Neural progenitor cell (in vitro differentiated cells): ENCODE measurements around the gene ODF2. TPM values are rescaled to one million over a fixed set of nuclear protein-coding genes. Genes with fewer than 3 reads are reported as not detected.

ENCODE experiments used
- DNase-seq: peaks from one replicate; pipeline ENCODE4 v3.0.0-alpha.2; 2016; ENCODE audit warnings: low spot score
- H2AFZ ChIP-seq: fragments of 200-600 bp; sonication (generic); replicated peaks from 2 replicates; pipeline ENCODE4 v1.6.1; 2016; ENCODE audit warnings: antibody characterized with exemption
- H3F3A ChIP-seq: fragments of 200-600 bp; sonication (generic); 2 replicates; pipeline ENCODE4 v1.6.1; 2016; ENCODE audit warnings: antibody characterized with exemption, low read depth
- H3K27ac ChIP-seq: fragments of 200-600 bp; sonication (generic); 2 replicates; pipeline ENCODE4 v1.5.1; 2016; ENCODE audit warnings: mild to moderate bottlenecking
- H3K27me3 ChIP-seq: fragments of 200-600 bp; sonication (generic); 2 replicates; pipeline ENCODE4 v1.6.1; 2016; ENCODE audit warnings: mild to moderate bottlenecking, moderate library complexity
- H3K36me3 ChIP-seq: fragments of 200-600 bp; sonication (generic); 2 replicates; pipeline ENCODE4 v1.5.1; 2016
- H3K4me1 ChIP-seq: fragments of 200-600 bp; sonication (generic); 2 replicates; pipeline ENCODE4 v1.6.1; 2016; ENCODE audit warnings: mixed run types
- H3K4me2 ChIP-seq: fragments of 200-600 bp; sonication (generic); 2 replicates; pipeline ENCODE4 v1.6.1; 2016
- H3K4me3 ChIP-seq: fragments of 200-600 bp; sonication (generic); 2 replicates; pipeline ENCODE4 v1.5.1; 2016
- H3K79me2 ChIP-seq: fragments of 200-600 bp; sonication (generic); 2 replicates; pipeline ENCODE4 v1.6.1; 2016; ENCODE audit warnings: low read depth
- H3K9ac ChIP-seq: fragments of 200-600 bp; sonication (generic); 2 replicates; pipeline ENCODE4 v1.6.1; 2016
- H3K9me3 ChIP-seq: fragments of 200-600 bp; sonication (generic); 2 replicates; pipeline ENCODE4 v1.5.1; 2016; ENCODE audit warnings: low read depth
- H4K20me1 ChIP-seq: fragments of 200-600 bp; sonication (generic); 2 replicates; pipeline ENCODE4 v1.6.1; 2016; ENCODE audit warnings: low read depth
- H3K27ac Mint-ChIP-seq: 3 replicates; pipeline ENCODE4 v1.8.0; 2021; ENCODE audit warnings: mixed read lengths
- H3K27me3 Mint-ChIP-seq: 2 replicates; pipeline ENCODE4 v1.8.0; 2022; ENCODE audit warnings: low read depth, mild to moderate bottlenecking, inconsistent platforms, moderate library complexity, mixed read lengths; ENCODE audit not compliant: insufficient read depth
- H3K36me3 Mint-ChIP-seq: 3 replicates; pipeline ENCODE4 v1.8.0; 2021; ENCODE audit warnings: mixed read lengths
- H3K4me1 Mint-ChIP-seq: 3 replicates; pipeline ENCODE4 v1.8.0; 2021; ENCODE audit warnings: mixed read lengths
- H3K4me3 Mint-ChIP-seq: 3 replicates; pipeline ENCODE4 v1.8.0; 2021; ENCODE audit warnings: mild to moderate bottlenecking, moderate library complexity, mixed read lengths
- H3K9me3 Mint-ChIP-seq: 3 replicates; pipeline ENCODE4 v1.8.0; 2020; ENCODE audit warnings: mixed read lengths
- CTCF ChIP-seq: fragments of 200-600 bp; sonication (generic); IDR thresholded peaks from 2 replicates; pipeline ENCODE4 v1.5.1; 2017; ENCODE audit warnings: antibody characterized with exemption, mild to moderate bottlenecking
- EZH2 ChIP-seq: fragments of 200-600 bp; sonication (generic); IDR thresholded peaks from 2 replicates; pipeline ENCODE4 v1.6.1; 2017; ENCODE audit warnings: antibody characterized with exemption, mild to moderate bottlenecking, moderate library complexity
- EZH2phosphoT487 ChIP-seq: fragments of 200-600 bp; sonication (generic); IDR thresholded peaks from 2 replicates; pipeline ENCODE4 v1.6.1; 2017; ENCODE audit warnings: antibody characterized with exemption
- total RNA-seq: library from RNA; depleted of rRNA; stranded (reverse); fragments of >200 nt; gene quantifications from 2 replicates; pipeline ENCODE4 v1.2.3, GENCODE V29; 2015; ENCODE audit warnings: low replicate concordance

Gene ODF2
- total RNA-seq, 1 donor from 2014 or later = 40.6 TPM

- no peak overlapping the region for H3K27ac ChIP-seq
- peaks cover 8% of the 10 kb centered on the region for H3K4me1 ChIP-seq
- Mint-ChIP-seq H3K4me1 (peaks cover 17% of the 10 kb centered on the region), H3K27me3 (no peaks in the 10 kb centered on the region), H3K4me3 (no peak overlapping the region), H3K9me3 (no peaks in the 10 kb centered on the region), H3K27ac (no peak overlapping the region), H3K36me3 (peaks cover 14% of the 10 kb centered on the region)
- no peak for DNase-seq
- no peak overlapping the region for H3K4me3 ChIP-seq
- no peaks in the 10 kb centered on the region for H3K9me3 ChIP-seq
- H3K4me2 ChIP-seq = no peak overlapping the region
- H3K79me2 ChIP-seq = no peaks in the 10 kb centered on the region
- H3K9ac ChIP-seq = no peak overlapping the region
- no peaks in the 10 kb centered on the region for H4K20me1 ChIP-seq
- no peaks in the 10 kb centered on the region for H3K27me3 ChIP-seq
- no peaks in the 10 kb centered on the region for H3K36me3 ChIP-seq
- H3F3A ChIP-seq = peaks cover 16% of the 10 kb centered on the region
- TF ChIP-seq EZH2 (no peak), EZH2phosphoT487 (no peak), CTCF (no peak)
- no peak overlapping the region for H2AFZ ChIP-seq
These were observed 70.9 kb downstream of the ODF2 start for GRCh38 chr9:128526720-128527119.

GRCh38 chr9:128528445-128529160 lies 72.8 kb downstream of the ODF2 start:
- Histone ChIP-seq H3K9ac (no peak overlapping the region), H3K4me3 (no peak overlapping the region), H3K9me3 (no peaks in the 10 kb centered on the region), H4K20me1 (no peaks in the 10 kb centered on the region), H3K79me2 (no peaks in the 10 kb centered on the region), H3K27ac (no peak overlapping the region), H3K4me1 (peaks cover 2% of the 10 kb centered on the region), H3K4me2 (no peak overlapping the region), H3K27me3 (no peaks in the 10 kb centered on the region), H3K36me3 (no peaks in the 10 kb centered on the region), H2AFZ (no peak overlapping the region), H3F3A (peaks cover 5% of the 10 kb centered on the region)
- TF ChIP-seq EZH2 (no peak), CTCF (no peak)
- no peaks in the 10 kb centered on the region for H3K27me3 Mint-ChIP-seq
- H3K27ac Mint-ChIP-seq = no peak overlapping the region
- H3K36me3 Mint-ChIP-seq = peaks cover 23% of the 10 kb centered on the region
- no peak overlapping the region for H3K4me3 Mint-ChIP-seq
- H3K9me3 Mint-ChIP-seq = no peaks in the 10 kb centered on the region
- H3K4me1 Mint-ChIP-seq = peaks cover 2% of the 10 kb centered on the region
- no peak for DNase-seq

- H3K4me2 ChIP-seq = no peak overlapping the region
- no peak overlapping the region for H3K27ac Mint-ChIP-seq
- H3K9ac ChIP-seq = no peak overlapping the region
- peaks cover 23% of the 10 kb centered on the region for H3K36me3 Mint-ChIP-seq
- H3K9me3 ChIP-seq = no peaks in the 10 kb centered on the region
- no peaks in the 10 kb centered on the region for H3F3A ChIP-seq
- no peaks in the 10 kb centered on the region for H4K20me1 ChIP-seq
- no peak overlapping the region for H3K4me3 Mint-ChIP-seq
- H2AFZ ChIP-seq = no peak overlapping the region
- no peaks in the 10 kb centered on the region for H3K4me1 ChIP-seq
- H3K27me3 Mint-ChIP-seq = no peaks in the 10 kb centered on the region
- no peak for TF ChIP-seq CTCF
- TF ChIP-seq EZH2phosphoT487 = no peak
- no peak for TF ChIP-seq EZH2
- no peaks in the 10 kb centered on the region for H3K9me3 Mint-ChIP-seq
- no peaks in the 10 kb centered on the region for H3K79me2 ChIP-seq
- H3K4me3 ChIP-seq = no peak overlapping the region
- no peak for DNase-seq
- H3K36me3 ChIP-seq = no peaks in the 10 kb centered on the region
- no peaks in the 10 kb centered on the region for H3K27me3 ChIP-seq
- no peak overlapping the region for H3K27ac ChIP-seq
- H3K4me1 Mint-ChIP-seq = no peaks in the 10 kb centered on the region
These were observed 73.4 kb downstream of the ODF2 start for GRCh38 chr9:128529191-128529590.
